Breast epithelium (tissue), 3 donors: ENCODE measurements around the gene IGF1R.

Experiments used
- POLR2A ChIP-seq: fragments of 450-650 bp; IDR thresholded peaks from one replicate; pipeline ENCODE4 v1.6.1; 2016; ENCODE audit warnings: antibody characterized with exemption, mild to moderate bottlenecking, moderate library complexity
- POLR2AphosphoS5 ChIP-seq, 3 donors: sonication (generic); formaldehyde crosslinking; IDR thresholded peaks; one replicate each; pipeline ENCODE4 v1.6.1; 2017; ENCODE audit warnings: antibody characterized with exemption in 3 of 3
- TF ChIP-seq, protein P1 (sequence below), 3 donors: fragments of 450-650 bp; IDR thresholded peaks; one replicate each; pipeline ENCODE4 v1.5.1; 2016 to 2017; ENCODE audit warnings: antibody characterized with exemption in 3 of 3, mild to moderate bottlenecking in 3 of 3, moderate library complexity in 3 of 3

DNA sequence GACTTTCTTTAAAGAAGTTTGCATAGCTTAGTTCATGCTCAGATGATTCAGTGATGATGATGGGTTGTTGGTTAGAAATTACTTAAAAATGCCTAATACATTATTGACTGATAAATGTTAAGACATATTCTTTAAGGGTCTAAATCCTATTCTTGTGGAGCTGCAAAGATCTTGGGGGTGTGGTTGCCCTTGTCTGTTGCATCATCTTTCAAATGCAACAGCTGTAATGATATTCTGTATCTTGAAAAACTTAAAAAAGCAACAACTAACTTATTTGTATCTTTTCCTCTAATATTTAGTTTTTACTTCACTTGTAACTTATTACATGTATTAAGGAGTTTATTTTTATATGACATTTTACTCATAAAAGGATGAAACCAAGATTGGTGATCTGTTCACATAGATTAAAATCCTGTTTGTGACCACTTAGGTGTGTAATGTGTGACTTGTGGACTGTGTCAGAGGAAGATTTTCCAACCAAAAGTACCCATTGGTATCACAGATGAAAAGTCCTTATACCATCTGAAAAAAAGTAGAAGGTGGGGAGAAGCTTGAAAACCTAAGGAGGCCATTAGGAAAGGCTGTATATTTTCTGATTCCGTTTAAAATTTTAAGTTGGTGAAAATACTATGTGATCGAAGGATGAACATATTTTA, 142.8 kb downstream of the IGF1R start:
- no peak for TF ChIP-seq POLR2AphosphoS5 (IDR thresholded peaks at IDR 0.05)
- TF ChIP-seq, protein P1, sequence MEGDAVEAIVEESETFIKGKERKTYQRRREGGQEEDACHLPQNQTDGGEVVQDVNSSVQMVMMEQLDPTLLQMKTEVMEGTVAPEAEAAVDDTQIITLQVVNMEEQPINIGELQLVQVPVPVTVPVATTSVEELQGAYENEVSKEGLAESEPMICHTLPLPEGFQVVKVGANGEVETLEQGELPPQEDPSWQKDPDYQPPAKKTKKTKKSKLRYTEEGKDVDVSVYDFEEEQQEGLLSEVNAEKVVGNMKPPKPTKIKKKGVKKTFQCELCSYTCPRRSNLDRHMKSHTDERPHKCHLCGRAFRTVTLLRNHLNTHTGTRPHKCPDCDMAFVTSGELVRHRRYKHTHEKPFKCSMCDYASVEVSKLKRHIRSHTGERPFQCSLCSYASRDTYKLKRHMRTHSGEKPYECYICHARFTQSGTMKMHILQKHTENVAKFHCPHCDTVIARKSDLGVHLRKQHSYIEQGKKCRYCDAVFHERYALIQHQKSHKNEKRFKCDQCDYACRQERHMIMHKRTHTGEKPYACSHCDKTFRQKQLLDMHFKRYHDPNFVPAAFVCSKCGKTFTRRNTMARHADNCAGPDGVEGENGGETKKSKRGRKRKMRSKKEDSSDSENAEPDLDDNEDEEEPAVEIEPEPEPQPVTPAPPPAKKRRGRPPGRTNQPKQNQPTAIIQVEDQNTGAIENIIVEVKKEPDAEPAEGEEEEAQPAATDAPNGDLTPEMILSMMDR (IDR thresholded peaks at IDR 0.05): no peak
- TF ChIP-seq POLR2A: no peak
